ENCODE data around the gene MANSC1.

GRCh38 chr12:12286441-12286840 is 63.6 kb downstream of the MANSC1 start:
- TF ChIP-seq CTCF (IDR thresholded peaks at IDR 0.05) (no peak), EZH2 (IDR thresholded peaks at IDR 0.05; ENCODE audit: borderline replicate concordance, insufficient read depth, low read depth, low read length, poor library complexity, severe bottlenecking) (no peak)

Data from B cell (primary cell).